HFFc6 (cell line): Measurements from ENCODE around the gene ATP6V0B. TPM values are rescaled to one million over a fixed set of nuclear protein-coding genes. Genes with fewer than 3 reads are reported as not detected.

Experiments
- DNase-seq: peaks from one replicate; pipeline ENCODE4 v3.0.0-alpha.2; 2018
- H3K27ac Mint-ChIP-seq: 2 replicates; pipeline ENCODE4 v1.8.0; 2020; ENCODE audit warnings: mild to moderate bottlenecking, mixed read lengths
- H3K27me3 Mint-ChIP-seq: 2 replicates; pipeline ENCODE4 v1.8.0; 2021; ENCODE audit warnings: mild to moderate bottlenecking, moderate library complexity, mixed read lengths; ENCODE audit not compliant: insufficient read depth
- H3K36me3 Mint-ChIP-seq: 2 replicates; pipeline ENCODE4 v1.8.0; 2021; ENCODE audit warnings: low read depth, mixed read lengths
- H3K4me1 Mint-ChIP-seq: 2 replicates; pipeline ENCODE4 v1.8.0; 2020; ENCODE audit warnings: low read depth, mixed read lengths
- H3K4me3 Mint-ChIP-seq: 2 replicates; pipeline ENCODE4 v1.8.0; 2020; ENCODE audit warnings: mild to moderate bottlenecking, moderate library complexity, mixed read lengths
- H3K9me3 Mint-ChIP-seq: 2 replicates; pipeline ENCODE4 v1.8.0; 2020; ENCODE audit warnings: mild to moderate bottlenecking, mixed read lengths
- CTCF ChIP-seq: fragments of 200-600 bp; sonication (generic); IDR thresholded peaks from 2 replicates; pipeline ENCODE4 v1.5.0; 2021; ENCODE audit warnings: antibody characterized with exemption, mild to moderate bottlenecking
- total RNA-seq, 6 experiments: library from RNA; stranded (reverse); fragmentation: NEBNext Ultra II Directional; extraction: Animal tissue kit (Norgen Biotek cat#: 25700); gene quantifications; 2 replicates in 1 of 6; 3 replicates in 5 of 6; pipeline ENCODE4 v1.2.3, GENCODE V29; 2021

The ATP6V0B gene
- total RNA-seq, 6 experiments from 2014 or later, result 145 to 191 (median 155) TPM

- no peak for TF ChIP-seq CTCF
- peaks cover 34% of the 10 kb centered on the region for H3K36me3 Mint-ChIP-seq
- DNase-seq, result no peak
- H3K27ac Mint-ChIP-seq, result no peak overlapping the region; the same call in 1 of the 2 replicates
- no peaks in the 10 kb centered on the region for H3K9me3 Mint-ChIP-seq
- H3K27me3 Mint-ChIP-seq, result peaks cover 4% of the 10 kb centered on the region; the same call in 1 of the 2 replicates
- H3K4me1 Mint-ChIP-seq, result peaks cover 52% of the 10 kb centered on the region
- peak overlapping the region; percentile 92 for H3K4me3 Mint-ChIP-seq
Measured at GRCh38 chr1:43976890-43977289, 2.1 kb downstream of the ATP6V0B start.

DNA sequence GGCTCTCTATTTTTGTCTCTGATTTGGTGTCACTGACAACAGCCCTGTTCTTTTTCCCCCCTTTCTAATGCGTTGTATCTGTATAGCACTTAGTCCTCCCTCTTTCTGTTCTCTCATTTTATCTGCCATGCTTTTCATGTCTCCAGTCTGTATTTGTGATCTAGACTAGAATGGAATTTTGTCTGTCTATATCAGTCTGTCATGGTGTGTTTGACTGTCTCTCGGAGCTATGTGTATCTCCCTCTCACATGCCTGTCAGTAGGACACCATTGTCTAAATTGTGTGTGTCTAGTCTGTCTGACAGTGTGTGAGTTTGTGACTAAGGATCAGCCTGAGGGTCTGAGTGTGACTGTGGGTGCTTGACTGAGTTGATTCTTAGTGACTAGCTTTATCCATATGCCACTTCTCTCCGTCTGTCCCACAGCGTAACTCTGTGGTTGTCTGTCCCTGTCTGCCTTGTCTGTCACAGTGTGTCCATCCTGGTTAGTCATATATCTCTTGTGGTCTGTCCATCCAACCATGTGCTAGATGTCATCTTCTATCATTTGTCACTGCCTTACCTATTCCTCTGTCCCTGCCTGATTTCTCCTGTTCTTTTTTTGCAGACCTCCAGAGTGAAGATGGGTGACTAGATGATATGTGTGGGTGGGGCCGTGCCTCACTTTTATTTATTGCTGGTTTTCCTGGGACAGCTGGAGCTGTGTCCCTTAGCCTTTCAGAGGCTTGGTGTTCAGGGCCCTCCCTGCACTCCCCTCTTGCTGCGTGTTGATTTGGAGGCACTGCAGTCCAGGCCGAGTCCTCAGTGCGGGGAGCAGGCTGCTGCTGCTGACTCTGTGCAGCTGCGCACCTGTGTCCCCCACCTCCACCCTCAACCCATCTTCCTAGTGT lies 2.9 kb downstream of the ATP6V0B start:
- Mint-ChIP-seq H3K27me3 (peaks cover 4% of the 10 kb centered on the region; the same call in 1 of the 2 replicates), H3K36me3 (peaks cover 37% of the 10 kb centered on the region), H3K4me3 (peak overlapping the region; percentile 85), H3K9me3 (no peaks in the 10 kb centered on the region), H3K27ac (peak overlapping the region; percentile 79), H3K4me1 (peaks cover 56% of the 10 kb centered on the region)
- no peak for TF ChIP-seq CTCF
- no peak for DNase-seq

- H3K36me3 Mint-ChIP-seq, result peaks cover 42% of the 10 kb centered on the region
- H3K4me3 Mint-ChIP-seq, result peak overlapping the region; percentile 85
- DNase-seq, result no peak
- H3K27me3 Mint-ChIP-seq, result peaks cover 4% of the 10 kb centered on the region; the same call in 1 of the 2 replicates
- peaks cover 62% of the 10 kb centered on the region for H3K4me1 Mint-ChIP-seq
- TF ChIP-seq CTCF, result no peak
- no peaks in the 10 kb centered on the region for H3K9me3 Mint-ChIP-seq
- peak overlapping the region; percentile 79; the same call in 1 of the 2 replicates for H3K27ac Mint-ChIP-seq
Measured at GRCh38 chr1:43978264-43978550, 3.4 kb downstream of the ATP6V0B start.

DNA sequence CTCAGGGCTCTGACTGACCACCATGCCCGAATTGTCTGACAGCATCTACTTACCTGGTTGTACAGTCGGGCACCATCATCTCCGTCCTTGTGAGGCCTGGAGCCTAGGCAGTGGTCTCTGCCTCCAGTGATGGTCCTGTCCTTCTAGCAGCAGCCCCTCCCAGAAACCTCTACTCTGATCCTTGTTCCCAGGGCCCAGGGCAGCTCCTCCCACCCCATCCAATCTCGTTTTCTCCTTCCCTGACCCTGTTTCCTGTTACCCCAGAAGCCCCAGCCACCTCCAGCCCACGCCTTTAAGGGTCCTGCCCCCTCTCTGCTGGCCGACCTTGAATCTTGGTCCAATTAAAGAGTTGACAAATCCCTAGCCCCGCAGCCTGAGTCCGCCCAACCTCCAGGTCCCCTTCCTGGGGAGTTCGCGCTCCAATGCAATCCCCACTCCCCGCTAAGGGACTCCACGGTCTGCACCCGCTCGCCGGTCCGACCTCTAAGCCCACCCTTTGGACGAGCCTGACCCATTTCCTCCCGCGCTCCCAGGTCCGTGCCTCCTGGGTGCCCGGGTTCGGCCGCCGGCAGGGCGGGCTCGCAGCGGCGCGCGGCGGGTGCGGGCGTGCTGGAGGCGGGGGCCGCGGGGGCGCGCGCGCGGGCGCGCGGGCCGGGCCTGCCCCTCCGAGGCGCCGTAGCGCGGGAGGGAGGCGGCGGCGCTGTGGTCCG lies 3.9 kb downstream of the ATP6V0B start, which contains the start of gene B4GALT2:
TSS of gene B4GALT2 (plus strand) at position 660 of the 710 bp plus-strand sequence. CDS start 1,951 bp downstream, outside the sequence.
- TF ChIP-seq CTCF, result no peak
- Mint-ChIP-seq H3K9me3 (no peaks in the 10 kb centered on the region), H3K4me3 (peak within 1 kb of the TSS; percentile 92), H3K27me3 (peaks cover 6% of the 10 kb centered on the region), H3K4me1 (peaks cover 63% of the 10 kb centered on the region), H3K27ac (peak within 1 kb of the TSS; percentile 87), H3K36me3 (peaks cover 46% of the 10 kb centered on the region)
- DNase-seq, result no peak

- H3K4me3 Mint-ChIP-seq, result no peak overlapping the region
- peaks cover 46% of the 10 kb centered on the region for H3K36me3 Mint-ChIP-seq
- TF ChIP-seq CTCF, result no peak
- peaks cover 6% of the 10 kb centered on the region for H3K27me3 Mint-ChIP-seq
- no peak for DNase-seq
- no peak overlapping the region for H3K27ac Mint-ChIP-seq
- no peaks in the 10 kb centered on the region for H3K9me3 Mint-ChIP-seq
- peaks cover 58% of the 10 kb centered on the region for H3K4me1 Mint-ChIP-seq
Measured at GRCh38 chr1:43979261-43979527, 4.4 kb downstream of the ATP6V0B start.
